Activated naive CD8-positive, alpha-beta T cell (primary cell): ENCODE measurements around the gene AHDC1.
"Not testable (repeated sequence)": the region's sequence is repeated elsewhere in the genome, so short reads cannot be mapped to it uniquely, and the experiment has no call there.

Experiments
- H3K27ac Mint-ChIP-seq: one replicate; pipeline ENCODE4 v1.8.0; 2021; ENCODE audit warnings: mixed read lengths
- H3K27me3 Mint-ChIP-seq: one replicate; pipeline ENCODE4 v1.8.0; 2021; ENCODE audit warnings: mixed read lengths
- H3K36me3 Mint-ChIP-seq: one replicate; pipeline ENCODE4 v1.8.0; 2021; ENCODE audit warnings: mixed read lengths
- H3K4me1 Mint-ChIP-seq: one replicate; pipeline ENCODE4 v1.8.0; 2021; ENCODE audit warnings: low read depth, mixed read lengths
- H3K4me3 Mint-ChIP-seq: one replicate; pipeline ENCODE4 v1.8.0; 2021; ENCODE audit warnings: mild to moderate bottlenecking, mixed read lengths
- H3K9me3 Mint-ChIP-seq: one replicate; pipeline ENCODE4 v1.8.0; 2021; ENCODE audit warnings: low read depth, mixed read lengths

Gene AHDC1

GRCh38 chr1:27562021-27562420, 41.9 kb downstream of the AHDC1 start:
- Mint-ChIP-seq H3K4me3 (no peak overlapping the region), H3K27me3 (no peaks in the 10 kb centered on the region), H3K36me3 (no peaks in the 10 kb centered on the region), H3K27ac (no peak overlapping the region), H3K9me3 (no peaks in the 10 kb centered on the region), H3K4me1 (peaks cover 20% of the 10 kb centered on the region)

GRCh38 chr1:27561124-27561899, 42.6 kb downstream of the AHDC1 start:
- H3K4me1 Mint-ChIP-seq = peaks cover 25% of the 10 kb centered on the region
- H3K4me3 Mint-ChIP-seq = no peak overlapping the region
- no peaks in the 10 kb centered on the region for H3K36me3 Mint-ChIP-seq
- H3K9me3 Mint-ChIP-seq = no peaks in the 10 kb centered on the region
- no peak overlapping the region for H3K27ac Mint-ChIP-seq
- H3K27me3 Mint-ChIP-seq = no peaks in the 10 kb centered on the region

GRCh38 chr1:27560268-27561123, 43.4 kb downstream of the AHDC1 start:
- no peaks in the 10 kb centered on the region for H3K27me3 Mint-ChIP-seq
- H3K9me3 Mint-ChIP-seq = no peaks in the 10 kb centered on the region
- H3K27ac Mint-ChIP-seq = no peak overlapping the region
- H3K4me3 Mint-ChIP-seq = no peak overlapping the region
- H3K36me3 Mint-ChIP-seq = no peaks in the 10 kb centered on the region
- H3K4me1 Mint-ChIP-seq = peaks cover 27% of the 10 kb centered on the region

GRCh38 chr1:27559466-27560030, 44.4 kb downstream of the AHDC1 start:
- H3K27ac Mint-ChIP-seq = no peak overlapping the region
- H3K4me1 Mint-ChIP-seq = peaks cover 34% of the 10 kb centered on the region
- H3K36me3 Mint-ChIP-seq = no peaks in the 10 kb centered on the region
- no peak overlapping the region for H3K4me3 Mint-ChIP-seq
- no peaks in the 10 kb centered on the region for H3K27me3 Mint-ChIP-seq
- no peaks in the 10 kb centered on the region for H3K9me3 Mint-ChIP-seq

DNA sequence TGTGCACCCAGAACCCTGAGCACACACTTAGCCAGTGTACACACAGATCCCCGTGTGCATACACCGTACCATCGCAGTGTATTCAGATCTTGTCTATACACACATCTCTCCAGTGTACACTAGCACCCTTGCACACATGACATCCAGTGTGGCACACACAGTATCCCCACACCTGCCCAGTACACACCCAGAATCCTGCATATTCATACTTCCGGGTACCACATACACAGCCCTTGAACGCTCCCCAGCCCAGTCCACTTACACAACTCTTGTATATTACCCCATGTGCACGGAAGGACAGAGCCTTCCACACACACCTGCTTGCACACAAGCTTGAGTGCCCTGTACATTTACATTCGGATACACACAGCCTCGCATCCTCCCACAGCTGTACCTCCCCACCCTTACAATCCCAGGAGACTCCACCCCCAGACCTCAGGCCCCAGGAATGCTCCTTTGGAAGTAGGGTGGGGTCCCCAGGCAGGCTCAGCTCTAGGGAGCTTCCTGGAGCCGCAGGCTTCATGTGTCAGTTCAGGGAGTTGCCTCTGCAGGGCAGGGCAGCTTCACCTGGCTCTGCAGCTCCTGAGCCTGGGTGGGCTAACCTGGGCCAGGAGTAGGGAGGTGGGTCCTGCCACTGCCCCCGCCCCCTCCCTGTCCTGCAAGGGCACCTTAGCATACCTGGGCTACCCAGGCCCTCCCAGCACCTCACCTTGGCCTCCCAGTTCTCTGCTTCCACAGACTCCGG, 46.2 kb downstream of the AHDC1 start:
- H3K36me3 Mint-ChIP-seq = no peaks in the 10 kb centered on the region
- H3K9me3 Mint-ChIP-seq = no peaks in the 10 kb centered on the region
- H3K27ac Mint-ChIP-seq = peak overlapping the region; percentile 30
- no peaks in the 10 kb centered on the region for H3K27me3 Mint-ChIP-seq
- H3K4me3 Mint-ChIP-seq = no peak overlapping the region
- H3K4me1 Mint-ChIP-seq = peaks cover 35% of the 10 kb centered on the region

GRCh38 chr1:27556781-27557595, 47.0 kb downstream of the AHDC1 start:
- H3K9me3 Mint-ChIP-seq = no peaks in the 10 kb centered on the region
- peak overlapping the region; percentile 86 for H3K27ac Mint-ChIP-seq
- H3K4me1 Mint-ChIP-seq = peaks cover 35% of the 10 kb centered on the region
- no peaks in the 10 kb centered on the region for H3K36me3 Mint-ChIP-seq
- H3K27me3 Mint-ChIP-seq = no peaks in the 10 kb centered on the region
- H3K4me3 Mint-ChIP-seq = peak overlapping the region; percentile 59

- peak overlapping the region; percentile 86 for H3K27ac Mint-ChIP-seq
- H3K27me3 Mint-ChIP-seq = no peaks in the 10 kb centered on the region
- H3K4me3 Mint-ChIP-seq = peak overlapping the region; percentile 59
- H3K36me3 Mint-ChIP-seq = no peaks in the 10 kb centered on the region
- H3K4me1 Mint-ChIP-seq = peaks cover 31% of the 10 kb centered on the region
- H3K9me3 Mint-ChIP-seq = no peaks in the 10 kb centered on the region
Measured at GRCh38 chr1:27556435-27556780, 47.5 kb downstream of the AHDC1 start.

DNA sequence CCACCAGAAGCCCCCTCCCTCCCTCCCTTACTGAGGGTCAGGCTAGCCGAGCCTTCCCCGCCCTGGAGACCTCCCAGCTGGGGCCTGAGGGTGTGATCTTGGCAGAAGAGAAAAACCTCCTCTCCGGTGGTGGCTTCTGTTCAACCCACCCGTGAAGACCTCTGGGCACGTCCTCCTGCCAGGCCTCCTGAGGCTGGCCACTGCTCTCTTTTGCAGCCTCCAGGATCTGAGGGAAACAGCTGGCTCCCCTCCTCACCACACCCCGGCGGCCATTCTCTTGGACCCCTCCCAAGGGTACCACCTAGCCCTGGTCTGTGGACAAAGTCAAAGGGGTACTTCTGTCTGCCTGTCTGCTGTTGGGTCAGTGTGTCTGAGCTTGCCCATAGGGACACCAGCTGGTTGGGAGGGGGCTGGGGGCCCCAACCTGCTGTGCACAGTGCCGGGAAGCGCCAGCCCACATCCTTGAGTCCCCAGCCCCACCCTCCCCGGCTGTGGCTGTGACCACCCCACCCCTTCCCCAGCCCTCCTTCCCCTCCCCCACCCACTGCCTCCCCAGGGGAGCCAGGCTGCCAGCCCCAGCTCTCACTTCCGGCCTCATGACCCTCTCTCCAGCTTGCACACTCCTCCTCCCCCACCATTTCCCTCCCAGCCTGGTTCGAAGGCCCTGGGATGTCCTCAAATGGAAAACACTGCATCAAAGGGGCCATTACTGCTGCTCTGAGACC, 48.1 kb downstream of the AHDC1 start:
- Mint-ChIP-seq H3K4me1 (peaks cover 30% of the 10 kb centered on the region), H3K36me3 (no peaks in the 10 kb centered on the region), H3K27me3 (no peaks in the 10 kb centered on the region), H3K4me3 (no peak overlapping the region), H3K27ac (peak overlapping the region; percentile 86), H3K9me3 (no peaks in the 10 kb centered on the region)

- H3K36me3 Mint-ChIP-seq = no peaks in the 10 kb centered on the region
- no peaks in the 10 kb centered on the region for H3K27me3 Mint-ChIP-seq
- H3K4me1 Mint-ChIP-seq = peaks cover 27% of the 10 kb centered on the region
- peak overlapping the region; percentile 28 for H3K27ac Mint-ChIP-seq
- H3K9me3 Mint-ChIP-seq = no peaks in the 10 kb centered on the region
- no peak overlapping the region for H3K4me3 Mint-ChIP-seq
Measured at GRCh38 chr1:27554759-27555699, 48.9 kb downstream of the AHDC1 start.

DNA sequence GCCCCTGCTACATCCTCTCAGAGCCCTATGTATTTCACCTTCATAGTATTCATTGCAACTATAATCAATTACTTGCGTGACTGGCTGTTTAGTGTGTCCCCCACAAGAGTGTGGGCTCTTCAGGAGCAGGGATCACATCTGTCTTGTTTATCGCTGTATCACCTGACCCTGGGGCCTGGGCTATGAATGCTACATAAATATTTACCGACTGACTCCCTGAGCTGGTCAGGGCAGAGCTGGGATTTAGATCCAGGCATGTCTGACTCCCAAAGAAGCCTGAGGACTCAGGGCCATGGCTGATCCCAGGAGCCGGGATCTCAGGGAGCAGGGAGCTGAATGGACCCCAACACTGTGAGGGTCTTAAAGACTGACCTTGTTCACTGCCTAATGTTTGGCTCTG, 49.7 kb downstream of the AHDC1 start:
- H3K36me3 Mint-ChIP-seq = no peaks in the 10 kb centered on the region
- H3K9me3 Mint-ChIP-seq = no peaks in the 10 kb centered on the region
- peak overlapping the region; percentile 76 for H3K27ac Mint-ChIP-seq
- no peak overlapping the region for H3K4me3 Mint-ChIP-seq
- H3K27me3 Mint-ChIP-seq = no peaks in the 10 kb centered on the region
- H3K4me1 Mint-ChIP-seq = peaks cover 24% of the 10 kb centered on the region

DNA sequence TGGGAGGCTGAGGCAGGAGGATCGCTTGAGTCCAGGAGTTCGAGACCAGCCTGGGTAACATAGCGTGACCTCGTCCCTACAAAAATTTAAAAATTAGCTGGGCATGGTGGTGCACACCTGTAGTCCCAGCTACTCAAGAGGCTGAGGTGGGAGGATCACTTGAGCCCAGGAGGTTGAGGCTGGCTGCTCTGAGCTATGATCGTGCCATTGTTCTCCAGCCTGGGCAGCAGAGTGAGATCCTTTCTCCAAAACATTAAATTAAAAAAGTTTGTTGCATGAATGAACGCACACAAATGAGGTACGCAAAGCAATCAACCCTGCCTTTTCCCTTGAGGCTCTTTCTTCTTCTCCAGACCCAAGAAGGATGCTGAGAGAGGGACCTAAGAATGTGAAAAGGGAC, 50.1 kb downstream of the AHDC1 start:
- Mint-ChIP-seq H3K27ac (peak overlapping the region; percentile 76), H3K4me1 (peaks cover 24% of the 10 kb centered on the region)
- not testable (repeated sequence) for H3K9me3 Mint-ChIP-seq, H3K27me3 Mint-ChIP-seq, H3K4me3 Mint-ChIP-seq, H3K36me3 Mint-ChIP-seq

GRCh38 chr1:27552911-27553420, 51.0 kb downstream of the AHDC1 start:
- Mint-ChIP-seq H3K36me3 (no peaks in the 10 kb centered on the region), H3K4me1 (peaks cover 24% of the 10 kb centered on the region), H3K9me3 (no peaks in the 10 kb centered on the region), H3K27ac (no peak overlapping the region), H3K4me3 (no peak overlapping the region), H3K27me3 (no peaks in the 10 kb centered on the region)

DNA sequence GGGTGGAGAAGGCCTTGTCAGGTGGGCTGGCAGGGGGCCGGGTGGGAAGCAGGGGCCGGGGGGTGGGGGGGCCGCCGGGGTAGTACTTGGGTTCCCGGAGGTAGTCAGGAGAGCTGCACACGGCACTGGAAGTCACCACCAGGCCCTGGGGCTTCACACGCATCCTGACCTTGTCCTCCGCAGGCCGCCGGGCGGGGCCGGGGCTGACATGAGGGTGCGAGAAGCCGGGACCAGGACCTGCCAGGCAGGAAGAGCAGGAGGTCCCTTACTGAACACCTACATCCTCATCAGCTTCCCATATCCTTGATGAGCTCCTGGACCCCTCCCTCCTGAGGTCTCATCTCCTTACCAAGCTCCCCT, 52.0 kb downstream of the AHDC1 start:
- no peaks in the 10 kb centered on the region for H3K36me3 Mint-ChIP-seq
- H3K27ac Mint-ChIP-seq = no peak overlapping the region
- no peaks in the 10 kb centered on the region for H3K27me3 Mint-ChIP-seq
- H3K4me3 Mint-ChIP-seq = no peak overlapping the region
- H3K9me3 Mint-ChIP-seq = no peaks in the 10 kb centered on the region
- peaks cover 18% of the 10 kb centered on the region for H3K4me1 Mint-ChIP-seq
